Neutrophil (primary cell): Measurements from ENCODE around the gene BEST4.

Experiments
- H3K27ac ChIP-seq: fragments of 200-600 bp; sonication (generic); 2 replicates; pipeline ENCODE4 v1.5.1; 2016; ENCODE audit warnings: mild to moderate bottlenecking, moderate library complexity
- H3K27me3 ChIP-seq: fragments of 200-600 bp; sonication (generic); 2 replicates; pipeline ENCODE4 v1.6.0; 2016; ENCODE audit warnings: mild to moderate bottlenecking
- H3K36me3 ChIP-seq: fragments of 200-600 bp; sonication (generic); 2 replicates; pipeline ENCODE4 v1.5.1; 2017
- H3K4me1 ChIP-seq, 2 experiments: fragments of 200-600 bp in 1 of 2; sonication (generic) in 1 of 2; 1 replicate in 1 of 2; 2 replicates in 1 of 2; pipeline versions ENCODE4 v1.5.1 to v1.6.1; 2013 to 2016; ENCODE audit warnings: low read depth in 1 of 2, low read length in 1 of 2, mild to moderate bottlenecking in 1 of 2, moderate library complexity in 1 of 2; ENCODE audit not compliant: control insufficient read depth in 1 of 2, insufficient read depth in 1 of 2
- H3K4me3 ChIP-seq, 2 experiments: fragments of 200-600 bp in 1 of 2; sonication (generic) in 1 of 2; 1 replicate in 1 of 2; 2 replicates in 1 of 2; pipeline ENCODE4 v1.5.1; 2013 to 2016; ENCODE audit warnings: low read depth in 1 of 2, low read length in 1 of 2, mild to moderate bottlenecking in 1 of 2, moderate library complexity in 1 of 2
- H3K9me3 ChIP-seq: fragments of 200-600 bp; sonication (generic); 2 replicates; pipeline ENCODE4 v1.5.1; 2016
- CTCF ChIP-seq: fragments of 200-600 bp; sonication (generic); IDR thresholded peaks from 2 replicates; pipeline ENCODE4 v1.5.1; 2016; ENCODE audit warnings: antibody characterized with exemption

Gene BEST4

GRCh38 chr1:44805311-44806024, 17.5 kb upstream of the BEST4 start:
- peaks cover 71 to 76% of the 10 kb centered on the region in 2 experiments for H3K4me1 ChIP-seq
- H3K36me3 ChIP-seq: peaks cover 54% of the 10 kb centered on the region
- no peaks in the 10 kb centered on the region for H3K9me3 ChIP-seq
- no peak for TF ChIP-seq CTCF
- H3K27me3 ChIP-seq: no peaks in the 10 kb centered on the region
- peak overlapping the region; percentile 100 for H3K27ac ChIP-seq
- no peak overlapping the region for H3K4me3 ChIP-seq

DNA sequence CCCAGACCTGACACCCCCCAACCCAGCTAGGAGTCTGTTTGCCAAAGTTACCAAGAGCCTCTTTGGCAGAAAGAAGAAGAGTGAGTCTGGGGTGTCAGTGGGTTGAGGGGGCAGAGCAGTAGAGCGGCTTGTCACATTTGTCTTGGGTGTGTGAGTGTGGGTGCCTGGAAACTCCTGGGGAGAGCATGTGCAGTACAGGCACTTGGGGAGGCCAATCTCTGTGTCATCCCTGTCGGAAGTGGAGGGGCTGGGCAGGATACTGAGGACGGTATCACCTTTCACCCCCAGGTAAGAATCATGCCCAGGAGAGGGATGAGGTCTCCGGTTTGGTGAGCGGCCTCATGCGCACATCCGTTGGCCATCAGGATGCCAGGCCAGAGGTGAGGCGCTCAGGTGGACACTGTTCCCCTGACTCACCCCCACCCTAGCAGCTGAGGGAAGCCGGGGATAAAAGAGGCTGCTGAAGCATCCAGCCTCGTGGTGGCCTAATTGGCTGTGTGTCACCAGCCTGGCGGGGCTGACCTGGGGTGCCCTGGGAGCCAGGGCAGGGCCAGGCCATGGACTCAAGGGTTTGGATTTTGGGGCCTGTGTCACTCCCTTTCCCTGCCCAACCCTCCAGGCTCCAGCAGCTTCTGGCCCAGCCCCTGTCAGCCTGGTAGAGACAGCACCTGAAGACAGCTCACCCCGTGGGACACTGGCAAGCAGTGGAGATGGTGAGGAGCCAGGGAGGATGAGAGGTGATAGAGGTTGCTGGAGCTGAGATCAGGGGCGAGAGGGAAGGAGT, 15.5 kb upstream of the BEST4 start:
- Histone ChIP-seq H3K4me1 (peaks cover 66 to 68% of the 10 kb centered on the region in 2 experiments), H3K9me3 (no peaks in the 10 kb centered on the region), H3K4me3 (peak overlapping the region in 1 of 2 experiments; percentile 82), H3K36me3 (peaks cover 54% of the 10 kb centered on the region), H3K27me3 (no peaks in the 10 kb centered on the region), H3K27ac (peak overlapping the region; percentile 42)
- TF ChIP-seq CTCF: no peak

- H3K4me3 ChIP-seq: peak overlapping the region in 1 of 2 experiments; percentile 82
Measured at GRCh38 chr1:44803062-44803311, 15.0 kb upstream of the BEST4 start.

DNA sequence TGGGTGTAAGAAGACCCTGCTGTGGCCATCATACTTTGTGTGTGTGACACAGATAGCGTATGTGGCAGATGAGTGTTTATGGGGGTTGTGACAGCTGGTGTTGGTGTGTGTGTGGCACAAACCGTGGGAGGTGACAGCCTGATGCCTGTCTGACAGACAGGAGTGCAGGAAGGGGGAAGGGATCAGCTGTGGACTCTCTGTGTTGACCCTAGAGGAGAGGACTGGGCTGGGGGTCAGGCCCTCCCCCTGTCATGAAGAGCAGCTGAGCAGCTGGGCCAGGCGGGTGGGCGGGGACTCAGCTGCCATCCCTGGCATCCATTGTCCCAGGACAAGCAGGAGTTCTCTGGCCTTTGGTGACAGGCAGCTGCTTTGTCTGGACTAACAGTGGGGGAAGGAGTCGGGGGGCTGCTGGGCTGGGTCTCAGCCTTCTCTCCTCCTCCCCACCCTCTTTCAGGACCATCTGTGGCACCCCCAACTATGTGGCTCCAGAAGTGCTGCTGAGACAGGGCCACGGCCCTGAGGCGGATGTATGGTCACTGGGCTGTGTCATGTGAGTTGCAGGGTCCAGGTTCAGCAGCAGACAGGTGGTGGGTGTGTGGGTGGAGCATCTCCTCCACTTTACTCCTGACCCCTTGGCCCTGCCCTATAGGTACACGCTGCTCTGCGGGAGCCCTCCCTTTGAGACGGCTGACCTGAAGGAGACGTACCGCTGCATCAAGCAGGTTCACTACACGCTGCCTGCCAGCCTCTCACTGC, 14.5 kb upstream of the BEST4 start:
- Histone ChIP-seq H3K27me3 (no peaks in the 10 kb centered on the region), H3K27ac (peak overlapping the region; percentile 63), H3K36me3 (peaks cover 54% of the 10 kb centered on the region), H3K9me3 (no peaks in the 10 kb centered on the region), H3K4me3 (peak overlapping the region; percentile 82 to 98), H3K4me1 (peaks cover 55 to 60% of the 10 kb centered on the region in 2 experiments)
- TF ChIP-seq CTCF: no peak

More at GRCh38 chr1:44803062-44803311, 15.0 kb upstream of the BEST4 start:
- Histone ChIP-seq H3K36me3 (peaks cover 54% of the 10 kb centered on the region), H3K27me3 (no peaks in the 10 kb centered on the region), H3K9me3 (no peaks in the 10 kb centered on the region), H3K4me1 (peaks cover 60 to 65% of the 10 kb centered on the region in 2 experiments), H3K27ac (no peak overlapping the region)
- no peak for TF ChIP-seq CTCF

DNA sequence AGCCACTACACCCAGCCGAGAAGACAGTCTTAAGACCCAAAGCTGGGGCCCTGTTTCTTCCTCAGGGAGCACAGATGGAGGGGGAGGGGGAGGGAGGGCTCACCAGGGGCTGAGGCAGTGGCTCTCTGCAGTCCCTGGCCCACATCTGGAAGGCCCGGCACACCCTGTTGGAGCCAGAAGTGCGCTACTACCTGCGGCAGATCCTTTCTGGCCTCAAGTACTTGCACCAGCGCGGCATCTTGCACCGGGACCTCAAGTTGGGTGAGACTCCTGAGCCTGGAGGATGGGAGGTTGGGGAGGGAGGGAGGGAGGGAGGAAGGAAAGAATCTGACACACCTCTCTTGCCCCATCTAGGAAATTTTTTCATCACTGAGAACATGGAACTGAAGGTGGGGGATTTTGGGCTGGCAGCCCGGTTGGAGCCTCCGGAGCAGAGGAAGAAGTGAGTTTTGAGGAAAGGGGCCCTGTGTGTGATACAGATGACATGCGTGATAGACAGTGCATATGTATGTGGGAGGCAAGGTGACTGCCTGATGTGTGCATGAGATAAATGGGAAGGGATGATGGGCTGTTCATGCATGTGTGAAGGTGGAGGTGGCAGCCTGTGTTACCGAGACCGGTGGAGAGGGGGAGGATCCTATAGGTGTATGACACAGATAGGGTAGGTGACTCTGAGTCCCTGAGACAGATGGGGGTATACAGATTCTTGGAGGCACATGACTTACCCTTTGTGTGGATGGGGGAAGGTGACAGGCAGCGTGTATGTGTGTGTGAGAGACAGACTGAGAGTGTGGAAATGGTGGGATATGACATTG, 13.7 kb upstream of the BEST4 start:
- Histone ChIP-seq H3K4me3 (peak overlapping the region; percentile 82 to 98), H3K36me3 (peaks cover 49% of the 10 kb centered on the region), H3K9me3 (no peaks in the 10 kb centered on the region), H3K4me1 (peaks cover 48 to 53% of the 10 kb centered on the region in 2 experiments), H3K27me3 (no peaks in the 10 kb centered on the region), H3K27ac (peak overlapping the region; percentile 63)
- no peak for TF ChIP-seq CTCF
